Left hindlimb (tissue), 1 donor: ENCODE measurements around the gene SLC5A10.

Experiments used
- DNase-seq: peaks from one replicate; pipeline ENCODE4 v3.0.0-alpha.2; 2018

SLC5A10 gene

GRCh38 chr17:18965530-18966236, 13.7 kb downstream of the SLC5A10 start:
- no peak for DNase-seq

- no peak for DNase-seq
These were observed 15.1 kb downstream of the SLC5A10 start for GRCh38 chr17:18966831-18967624.

- DNase-seq: no peak
These were observed 16.0 kb downstream of the SLC5A10 start for GRCh38 chr17:18967916-18968315.

DNA sequence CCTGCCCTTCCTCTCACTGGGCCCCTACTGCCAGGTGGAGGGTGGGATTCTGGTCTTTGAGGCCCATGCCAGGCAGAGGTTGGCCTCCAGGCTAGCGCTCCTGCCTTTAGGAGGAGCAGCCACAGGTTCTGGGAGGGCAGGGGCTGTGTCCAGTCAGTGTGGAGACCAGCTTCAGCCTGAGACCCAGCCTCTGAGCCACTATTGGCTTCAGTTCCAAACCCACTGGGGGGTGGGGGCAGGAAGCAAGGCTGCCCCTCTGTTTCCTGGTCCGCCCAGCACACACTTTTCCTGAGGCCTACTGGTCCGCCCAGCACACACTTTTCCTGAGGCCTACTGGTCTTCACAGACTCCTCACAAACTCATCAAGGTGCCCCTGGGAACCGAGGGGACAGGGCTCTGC, 16.4 kb downstream of the SLC5A10 start:
- DNase-seq: no peak

DNA sequence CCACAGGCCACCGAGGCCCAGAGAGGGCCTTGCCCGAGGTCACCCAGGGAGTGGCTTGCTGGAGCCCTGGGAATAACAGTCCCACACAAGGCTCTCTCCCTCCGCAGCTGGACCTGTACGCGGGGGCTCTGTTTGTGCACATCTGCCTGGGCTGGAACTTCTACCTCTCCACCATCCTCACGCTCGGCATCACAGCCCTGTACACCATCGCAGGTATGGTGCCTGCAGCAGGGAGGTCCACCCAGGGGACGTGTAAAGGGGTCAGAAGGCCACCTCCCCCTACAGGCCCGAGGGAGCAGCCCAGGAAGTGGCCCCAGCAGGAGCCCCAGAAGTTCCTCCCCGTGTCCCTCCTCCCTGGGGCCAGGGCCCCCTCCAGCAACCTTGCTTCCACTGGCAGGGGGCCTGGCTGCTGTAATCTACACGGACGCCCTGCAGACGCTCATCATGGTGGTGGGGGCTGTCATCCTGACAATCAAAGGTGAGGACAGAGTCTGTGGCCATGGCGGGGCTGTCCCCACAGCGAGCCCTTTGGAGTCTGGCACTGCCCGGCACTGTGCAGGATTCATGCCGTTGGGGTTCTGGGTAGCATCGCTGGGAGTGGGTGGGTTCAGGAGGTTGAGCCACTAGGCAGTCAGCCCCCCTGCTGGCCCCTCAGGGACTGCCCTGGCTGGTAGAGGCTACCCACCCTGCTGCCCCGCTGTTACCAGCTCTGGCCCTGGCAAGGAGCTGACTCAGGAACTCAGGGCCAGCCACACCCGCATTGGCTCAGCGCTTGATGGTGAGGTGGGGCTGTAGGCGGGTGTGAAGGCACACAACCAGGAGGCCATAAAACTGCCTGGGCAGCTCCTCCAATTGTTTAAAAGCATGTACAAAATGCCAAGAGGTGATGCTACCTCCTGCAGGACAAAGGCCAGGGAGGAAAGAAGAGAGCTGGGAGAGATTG, 17.3 kb downstream of the SLC5A10 start:
- no peak for DNase-seq

DNA sequence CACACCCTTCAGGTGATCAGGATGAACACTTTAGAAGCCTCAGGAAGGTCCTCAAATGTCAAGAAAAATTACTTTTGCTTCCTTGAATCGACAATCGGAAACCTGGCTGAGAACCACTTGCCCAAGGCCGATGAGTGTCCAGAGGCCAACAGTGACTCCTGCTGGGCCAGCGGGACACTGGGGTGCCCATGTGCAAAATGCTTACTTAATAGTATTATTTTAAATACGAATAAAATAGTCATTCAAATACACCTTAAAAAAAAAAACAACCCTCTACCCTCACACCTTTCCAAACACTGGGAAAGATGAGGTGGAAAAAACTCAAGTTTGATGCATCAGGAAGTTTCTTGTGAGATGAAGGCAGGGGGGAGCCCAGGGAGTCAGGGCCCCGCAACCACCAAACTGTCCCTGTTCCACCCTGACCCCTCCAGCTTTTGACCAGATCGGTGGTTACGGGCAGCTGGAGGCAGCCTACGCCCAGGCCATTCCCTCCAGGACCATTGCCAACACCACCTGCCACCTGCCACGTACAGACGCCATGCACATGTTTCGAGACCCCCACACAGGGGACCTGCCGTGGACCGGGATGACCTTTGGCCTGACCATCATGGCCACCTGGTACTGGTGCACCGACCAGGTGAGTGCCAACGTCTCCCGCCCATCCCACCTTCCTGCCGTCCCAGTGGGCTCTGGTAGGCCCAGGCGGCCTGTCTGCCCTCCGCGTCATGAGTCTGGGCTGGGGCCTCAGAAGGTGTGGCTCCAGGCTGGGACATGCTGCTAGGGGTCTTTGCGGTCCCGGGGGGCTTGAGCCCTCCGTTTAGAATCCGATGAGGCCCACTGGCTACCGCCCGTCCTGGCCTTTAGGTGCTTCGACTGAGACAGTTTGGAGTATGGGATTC, 18.9 kb downstream of the SLC5A10 start:
- DNase-seq: no peak

DNA sequence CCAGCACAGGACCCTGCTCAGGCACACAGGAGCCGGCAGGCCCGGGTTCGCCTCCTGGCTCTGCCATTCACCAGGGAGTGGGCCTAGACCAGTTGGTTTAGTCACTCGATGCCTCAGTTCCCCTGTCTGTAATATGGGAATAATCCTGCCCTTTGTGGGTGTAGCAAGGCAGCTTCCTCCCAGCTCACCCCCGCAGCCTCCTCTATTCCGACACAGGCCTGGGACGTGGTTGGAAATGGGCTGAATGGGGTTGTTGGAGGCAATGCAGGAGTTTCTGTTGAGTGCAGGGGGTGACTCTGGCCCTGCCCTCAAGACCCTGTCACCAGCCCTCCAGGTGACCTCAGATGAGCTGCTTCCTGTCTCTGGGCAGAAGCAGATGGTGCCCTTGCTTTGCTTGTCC, 19.8 kb downstream of the SLC5A10 start:
- DNase-seq: no peak

DNA sequence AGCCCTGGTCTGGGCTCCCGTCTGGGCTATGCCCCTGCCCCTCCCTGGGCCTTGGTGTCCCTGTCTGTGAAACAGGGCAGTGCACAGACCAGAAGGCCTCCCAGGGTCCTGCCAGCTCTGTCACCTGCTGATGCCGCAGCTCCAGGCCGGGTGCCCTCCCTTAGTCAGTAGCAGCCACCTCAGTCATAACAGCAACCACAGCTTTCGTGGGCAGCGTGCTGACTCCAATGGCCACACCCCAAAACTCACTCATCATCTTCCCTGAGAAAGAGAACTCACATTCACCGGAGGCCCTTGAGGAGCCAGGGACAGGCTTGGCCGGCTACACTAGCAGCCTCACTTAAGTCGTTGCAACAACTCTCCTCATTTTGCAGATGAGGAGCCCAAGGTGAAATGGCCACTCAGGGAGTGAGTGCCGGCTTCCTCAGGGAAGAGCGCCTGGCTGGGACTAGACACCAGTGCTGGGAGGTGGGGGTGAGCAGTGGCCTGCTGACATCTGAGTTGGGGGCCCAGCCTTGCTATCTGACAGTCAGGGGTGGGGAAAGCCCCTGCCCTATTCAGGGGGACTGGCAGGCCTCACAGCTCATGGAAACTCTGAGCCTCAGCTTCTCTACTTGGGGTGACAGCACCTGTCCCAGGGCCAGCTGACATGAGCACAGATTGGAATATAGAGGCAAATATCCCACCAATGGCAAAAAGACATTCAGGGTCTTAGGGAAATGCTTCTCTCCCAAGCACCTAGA, 22.6 kb downstream of the SLC5A10 start:
- no peak for DNase-seq

GRCh38 chr17:18975597-18975996, 23.6 kb downstream of the SLC5A10 start:
- no peak for DNase-seq

DNA sequence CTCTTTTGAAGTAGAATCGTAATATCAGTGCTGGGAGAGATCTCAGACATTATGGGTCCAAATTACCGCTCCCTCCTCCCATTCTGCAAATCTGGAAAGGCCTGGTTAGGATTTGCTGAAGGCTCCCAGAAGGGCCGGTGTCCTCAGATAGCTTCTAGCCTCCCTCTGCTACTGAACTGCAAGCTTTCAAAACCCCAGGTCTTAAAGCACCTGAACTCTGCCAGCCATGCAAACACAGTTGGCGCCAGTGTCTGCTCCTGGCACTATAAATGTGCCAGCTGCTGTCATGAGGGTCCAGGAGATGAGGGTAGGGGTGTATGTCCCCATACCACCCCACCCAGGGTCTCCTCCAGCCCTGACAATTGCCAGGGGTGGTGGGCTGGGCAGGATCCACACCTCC, 24.2 kb downstream of the SLC5A10 start:
- no peak for DNase-seq

DNA sequence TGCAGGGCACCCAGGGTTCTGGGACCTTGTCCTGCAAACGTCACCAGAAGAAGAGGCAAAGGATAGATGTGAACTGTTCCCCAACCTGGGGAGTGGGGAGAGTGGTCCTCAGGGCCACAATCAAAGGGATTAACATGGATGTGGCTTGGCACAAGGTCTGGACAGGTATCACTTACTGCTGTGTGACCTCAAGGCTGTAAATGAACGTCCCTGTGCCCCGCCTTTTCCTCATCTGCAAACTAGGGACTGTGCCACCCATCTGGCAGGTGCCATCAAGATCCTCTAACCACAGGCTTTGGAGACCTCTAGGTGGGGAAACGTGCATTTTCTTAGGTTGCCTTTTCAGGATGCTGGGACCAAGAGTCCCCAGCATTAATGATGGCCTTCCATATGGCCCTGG, 25.1 kb downstream of the SLC5A10 start:
- no peak for DNase-seq

- no peak for DNase-seq
These were observed 25.7 kb downstream of the SLC5A10 start for GRCh38 chr17:18977646-18978045.

- no peak for DNase-seq
These were observed 26.1 kb downstream of the SLC5A10 start for GRCh38 chr17:18978050-18978449.

- no peak for DNase-seq
These were observed 26.7 kb downstream of the SLC5A10 start for GRCh38 chr17:18978655-18979054.

DNA sequence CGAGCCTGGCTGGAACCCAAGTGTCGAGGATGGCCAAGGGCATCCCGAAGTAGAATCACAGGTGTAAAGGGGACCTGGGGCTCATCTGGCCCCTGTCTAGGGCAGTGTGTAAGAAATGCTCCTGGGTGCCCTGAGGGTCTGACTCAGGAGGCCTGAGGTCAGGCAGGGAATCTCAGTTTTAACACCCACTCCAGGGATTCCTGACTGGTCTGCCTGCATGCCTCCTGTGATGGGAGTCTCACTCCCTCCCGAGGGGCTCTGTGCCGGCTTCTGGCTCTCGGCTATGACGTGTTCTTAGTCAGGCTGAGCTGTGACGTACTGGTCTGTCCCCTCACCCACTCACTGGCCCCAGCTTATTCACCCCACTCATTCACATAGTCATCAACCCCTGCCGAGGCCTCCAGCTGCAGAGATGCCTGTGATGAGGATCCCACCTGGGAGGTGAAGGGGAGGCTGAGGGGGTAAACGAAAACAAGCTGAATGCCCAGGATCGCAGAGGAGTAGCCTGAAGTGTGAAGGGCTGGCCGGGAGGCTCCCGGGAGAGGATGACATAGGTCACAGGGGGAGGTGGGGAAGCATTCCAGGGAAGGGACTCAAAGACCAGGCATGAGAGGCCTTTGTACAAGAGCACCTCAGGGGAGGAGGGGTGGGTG, 28.8 kb downstream of the SLC5A10 start:
- no peak for DNase-seq

- DNase-seq: no peak
These were observed 29.3 kb downstream of the SLC5A10 start for GRCh38 chr17:18981335-18981641.

- no peak for DNase-seq
These were observed 29.9 kb downstream of the SLC5A10 start for GRCh38 chr17:18981642-18982424.

DNA sequence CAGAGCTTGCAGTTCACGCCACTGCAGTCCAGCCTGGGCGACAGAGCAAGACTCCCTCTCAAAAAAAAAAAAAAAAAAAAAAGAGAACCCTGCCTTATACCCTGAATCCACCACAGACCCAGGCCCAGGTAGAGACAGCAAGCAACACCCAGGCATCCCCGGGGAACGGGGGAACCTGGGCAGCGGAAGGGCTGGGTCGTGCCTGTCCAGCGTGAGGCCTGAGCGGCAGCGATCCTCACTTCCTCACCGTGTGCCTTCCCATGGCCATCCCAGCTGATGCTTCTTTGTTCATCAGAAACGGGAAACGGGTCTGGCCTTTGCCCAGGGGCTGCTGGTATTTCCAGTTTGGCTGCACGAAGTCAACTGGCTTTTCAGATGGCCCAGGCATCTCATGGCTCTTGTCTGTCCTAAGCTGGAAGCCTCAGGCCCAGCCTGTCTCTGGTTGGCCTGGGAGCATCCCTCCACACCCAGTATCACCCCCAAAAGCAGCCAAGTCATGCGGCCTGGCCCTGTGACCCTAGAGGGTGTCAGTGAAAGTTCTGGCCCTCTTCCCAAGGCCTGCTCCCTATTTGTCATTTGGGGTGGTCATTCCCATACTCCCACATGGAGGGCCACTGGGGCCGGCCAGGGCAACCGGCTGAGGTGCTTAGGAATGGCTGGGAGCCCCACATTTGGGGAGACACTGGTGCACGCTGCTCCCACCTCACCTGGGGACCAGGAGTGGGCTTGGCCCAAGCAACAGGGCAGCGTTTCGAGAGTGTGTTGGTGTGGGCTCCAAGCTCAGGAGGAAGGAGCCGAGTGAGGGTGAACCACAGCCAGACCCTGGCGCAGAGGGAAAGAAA, 32.5 kb downstream of the SLC5A10 start:
- no peak for DNase-seq

GRCh38 chr17:18985475-18985874, 33.5 kb downstream of the SLC5A10 start:
- no peak for DNase-seq
